K562 (cell line): Measurements from ENCODE around the gene ZNF622. TPM values are rescaled to one million over a fixed set of nuclear protein-coding genes. Genes with fewer than 3 reads are reported as not detected.

Experiments used
- ATF1 ChIP-seq, 2 experiments: fragments of 450-650 bp in 1 of 2; IDR thresholded peaks; 2 replicates each; pipeline ENCODE4 v1.6.1; 2016; ENCODE audit warnings: missing compliant biosample characterization in 1 of 2, missing genetic modification characterization in 1 of 2
- CSDE1 ChIP-seq, 2 experiments: fragments of 450-650 bp; IDR thresholded peaks; 2 replicates each; pipeline ENCODE4 v1.6.1; 2016; ENCODE audit warnings: mild to moderate bottlenecking in 1 of 2
- CTBP1 ChIP-seq: fragments of 450-650 bp; IDR thresholded peaks from 2 replicates; pipeline ENCODE4 v1.6.1; 2016; ENCODE audit warnings: borderline replicate concordance
- EHMT2 ChIP-seq: fragments of 450-650 bp; IDR thresholded peaks from 2 replicates; pipeline ENCODE4 v1.6.1; 2018; ENCODE audit warnings: antibody characterized with exemption
- HOXB6 ChIP-seq: fragments of 250-450 bp; sonication (Bioruptor Pico); IDR thresholded peaks from 2 replicates; pipeline ENCODE4 v1.5.1; 2022; ENCODE audit warnings: mild to moderate bottlenecking, borderline replicate concordance
- KAT2B ChIP-seq: IDR thresholded peaks from one replicate; pipeline ENCODE4 v1.6.1; 2012; ENCODE audit warnings: low read depth, mild to moderate bottlenecking, control low read depth, inconsistent platforms, low read length, moderate library complexity
- MAFK ChIP-seq: IDR thresholded peaks from 2 replicates; pipeline ENCODE4 v1.6.1; 2011; ENCODE audit warnings: low read length, improper control_type of control experiment
- MCM3 ChIP-seq: fragments of 450-650 bp; IDR thresholded peaks from 2 replicates; pipeline ENCODE4 v1.6.1; 2016
- NCOA2 ChIP-seq, 2 experiments: fragments of 450-650 bp; IDR thresholded peaks; 2 replicates each; pipeline ENCODE4 v1.6.1; 2018; ENCODE audit warnings: mild to moderate bottlenecking in 2 of 2, moderate library complexity in 1 of 2; ENCODE audit not compliant: partially characterized antibody in 2 of 2
- NFATC3 ChIP-seq: fragments of 450-650 bp; IDR thresholded peaks from 2 replicates; pipeline ENCODE4 v1.6.1; 2017; ENCODE audit warnings: mild to moderate bottlenecking
- RCOR1 ChIP-seq, 2 experiments: IDR thresholded peaks; 2 replicates each; pipeline ENCODE4 v1.6.1; 2012; ENCODE audit warnings: low read depth in 2 of 2, low read length in 2 of 2, borderline replicate concordance in 1 of 2, improper control_type of control experiment in 1 of 2
- SMARCC2 ChIP-seq: fragments of 450-650 bp; IDR thresholded peaks from 2 replicates; pipeline ENCODE4 v1.6.1; 2017; ENCODE audit warnings: antibody characterized with exemption, moderate library complexity, mild to moderate bottlenecking, low read depth
- TCF7 ChIP-seq: sonication (generic); IDR thresholded peaks from 2 replicates; pipeline ENCODE4 v1.6.1; 2016; ENCODE audit warnings: antibody characterized with exemption, borderline replicate concordance
- ZKSCAN3 ChIP-seq: fragments of 250-450 bp; sonication (Bioruptor Pico); IDR thresholded peaks from 2 replicates; pipeline ENCODE4 v1.4.0; 2020
- ZNF780A ChIP-seq: fragments of 250-450 bp; sonication (Bioruptor Pico); IDR thresholded peaks from 2 replicates; pipeline ENCODE4 v1.5.0; 2021; ENCODE audit warnings: mild to moderate bottlenecking
- polyA plus RNA-seq, 8 experiments: library from polyadenylated mRNA; depleted of rRNA in 4 of 8; stranded (reverse) in 5 of 8; unstranded in 3 of 8; fragments of >200 nt; fragmentation: Nextera tagmentation in 2 of 8; fragmentation: Illumina TruSeq in 1 of 8; extraction: Ambion mirVana in 2 of 8; extraction: Trizol in 1 of 8; gene quantifications; 2 replicates each; pipeline versions ENCODE4 v1.2.1 to v1.2.3, GENCODE V29; 2011 to 2014; ENCODE audit warnings: inconsistent platforms in 1 of 8, missing spikeins in 1 of 8
- total RNA-seq, 7 experiments: library from RNA; depleted of rRNA in 6 of 7; stranded (reverse); fragments of >200 nt in 6 of 7; fragmentation: Illumina TruSeq in 2 of 7; extraction: Trizol in 2 of 7; gene quantifications; 2 replicates each; pipeline versions ENCODE4 v1.2.1 to v1.2.3, GENCODE V29; 2011 to 2021; ENCODE audit warnings: low replicate concordance in 1 of 7
- TF ChIP-seq, protein P1 (sequence below): IDR thresholded peaks from 3 replicates; pipeline ENCODE4 v1.6.1; 2011; ENCODE audit warnings: borderline replicate concordance, mild to moderate bottlenecking; ENCODE audit not compliant: insufficient read length, insufficient read depth
- TF ChIP-seq, protein P2 (sequence below): fragments of 200-800 bp; sonication (Bioruptor generic); IDR thresholded peaks from 2 replicates; pipeline ENCODE4 v1.6.1; 2017; ENCODE audit warnings: missing genetic modification characterization, missing compliant biosample characterization
- TF ChIP-seq, protein P3 (sequence below): fragments of 250-450 bp; sonication (Bioruptor Pico); IDR thresholded peaks from 2 replicates; pipeline ENCODE4 v1.8.0; 2021; ENCODE audit warnings: borderline replicate concordance, mild to moderate bottlenecking, moderate library complexity; ENCODE audit not compliant: poor library complexity, severe bottlenecking
- TF ChIP-seq, protein P4 (sequence below), 2 experiments: IDR thresholded peaks; 2 replicates each; pipeline ENCODE4 v1.6.1; 2011; ENCODE audit warnings: borderline replicate concordance in 1 of 2, control low read depth in 1 of 2, low read depth in 1 of 2, low read length in 1 of 2, mild to moderate bottlenecking in 1 of 2, mixed read lengths in 1 of 2, moderate library complexity in 1 of 2; ENCODE audit not compliant: insufficient read depth in 1 of 2, insufficient read length in 1 of 2, poor library complexity in 1 of 2, severe bottlenecking in 1 of 2; ENCODE audit errors: extremely low read depth in 1 of 2
- TF ChIP-seq, protein P5 (sequence below): sonication (generic); formaldehyde crosslinking; IDR thresholded peaks from 2 replicates; pipeline ENCODE4 v1.8.0; 2022; ENCODE audit warnings: mild to moderate bottlenecking, missing genetic modification reagents

Gene ZNF622
- total and polyA plus RNA-seq, 9 of the 15 experiments (the other 6 are each of a cell fraction or from before 2014, with no cell fraction given): 9.6 to 51.5 (median 32.3) TPM

DNA sequence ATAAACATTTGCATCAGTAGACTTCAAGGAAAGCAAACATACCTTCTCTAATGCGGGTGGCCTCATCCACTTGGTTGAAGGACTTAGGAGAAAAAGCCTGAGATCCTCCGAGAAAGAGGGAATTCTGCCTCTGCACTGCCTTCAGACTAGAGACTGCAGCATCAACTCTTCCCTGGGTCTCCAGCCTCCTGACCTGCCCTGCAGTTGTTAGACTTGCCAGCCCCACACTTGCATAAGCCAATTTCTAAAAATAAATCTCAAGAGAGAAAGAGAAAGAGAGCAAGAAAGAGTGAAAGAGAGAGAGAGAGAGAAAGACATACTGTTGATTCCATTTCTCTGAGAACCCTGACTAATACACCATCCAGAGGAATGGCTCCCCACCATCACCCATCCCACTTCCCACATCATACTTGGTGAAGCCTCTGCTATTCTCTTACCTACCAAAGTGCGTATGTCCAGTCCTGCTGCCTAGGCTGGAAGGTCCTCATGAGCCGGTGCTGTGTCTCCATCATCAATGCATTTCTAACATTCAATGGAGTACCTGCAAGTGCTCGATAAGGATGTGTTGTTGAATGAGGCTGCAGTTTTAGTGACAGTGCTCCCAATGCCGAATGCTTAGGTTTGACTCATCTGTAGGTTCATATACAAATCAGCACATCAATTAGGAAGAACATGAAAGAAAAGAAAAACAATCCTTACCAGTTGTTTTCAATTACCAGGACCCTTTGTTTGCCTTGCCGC, 35.1 kb downstream of the ZNF622 start (continued):
- TF ChIP-seq ATF1 (CRISPR knock-in tag; IDR thresholded peaks at IDR 0.05) (no peak), ATF1 (tag; IDR thresholded peaks at IDR 0.05) (no peak), ZNF780A (CRISPR knock-in tag) (no peak), EHMT2 (0 out of 2 replicates have a peak, but pooled peaks have one; percentile 16), HOXB6 (CRISPR knock-in tag) (no peak), CTBP1 (no peak), RCOR1 (IDR thresholded peaks at IDR 0.05; ENCODE audit: borderline replicate concordance in 1 of 2, low read depth in 2 of 2, low read length in 2 of 2) (0 out of 4 replicates have a peak, but pooled peaks of 1 of the 2 experiments have one; percentile 26), MAFK (0 out of 2 replicates have a peak, but pooled peaks have one; percentile 17), ZKSCAN3 (CRISPR knock-in tag) (no peak), KAT2B (no peak), NCOA2 (IDR thresholded peaks at IDR 0.05; ENCODE audit: partially characterized antibody in 2 of 2) (no peak), NFATC3 (no peak), SMARCC2 (no peak), MCM3 (no peak), TCF7 (no peak), CSDE1 (IDR thresholded peaks at IDR 0.05) (no peak)
- TF ChIP-seq, protein P1, sequence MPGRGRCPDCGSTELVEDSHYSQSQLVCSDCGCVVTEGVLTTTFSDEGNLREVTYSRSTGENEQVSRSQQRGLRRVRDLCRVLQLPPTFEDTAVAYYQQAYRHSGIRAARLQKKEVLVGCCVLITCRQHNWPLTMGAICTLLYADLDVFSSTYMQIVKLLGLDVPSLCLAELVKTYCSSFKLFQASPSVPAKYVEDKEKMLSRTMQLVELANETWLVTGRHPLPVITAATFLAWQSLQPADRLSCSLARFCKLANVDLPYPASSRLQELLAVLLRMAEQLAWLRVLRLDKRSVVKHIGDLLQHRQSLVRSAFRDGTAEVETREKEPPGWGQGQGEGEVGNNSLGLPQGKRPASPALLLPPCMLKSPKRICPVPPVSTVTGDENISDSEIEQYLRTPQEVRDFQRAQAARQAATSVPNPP: no peak
- TF ChIP-seq, protein P2, sequence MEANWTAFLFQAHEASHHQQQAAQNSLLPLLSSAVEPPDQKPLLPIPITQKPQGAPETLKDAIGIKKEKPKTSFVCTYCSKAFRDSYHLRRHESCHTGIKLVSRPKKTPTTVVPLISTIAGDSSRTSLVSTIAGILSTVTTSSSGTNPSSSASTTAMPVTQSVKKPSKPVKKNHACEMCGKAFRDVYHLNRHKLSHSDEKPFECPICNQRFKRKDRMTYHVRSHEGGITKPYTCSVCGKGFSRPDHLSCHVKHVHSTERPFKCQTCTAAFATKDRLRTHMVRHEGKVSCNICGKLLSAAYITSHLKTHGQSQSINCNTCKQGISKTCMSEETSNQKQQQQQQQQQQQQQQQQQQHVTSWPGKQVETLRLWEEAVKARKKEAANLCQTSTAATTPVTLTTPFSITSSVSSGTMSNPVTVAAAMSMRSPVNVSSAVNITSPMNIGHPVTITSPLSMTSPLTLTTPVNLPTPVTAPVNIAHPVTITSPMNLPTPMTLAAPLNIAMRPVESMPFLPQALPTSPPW: no peak
- TF ChIP-seq, protein P3, sequence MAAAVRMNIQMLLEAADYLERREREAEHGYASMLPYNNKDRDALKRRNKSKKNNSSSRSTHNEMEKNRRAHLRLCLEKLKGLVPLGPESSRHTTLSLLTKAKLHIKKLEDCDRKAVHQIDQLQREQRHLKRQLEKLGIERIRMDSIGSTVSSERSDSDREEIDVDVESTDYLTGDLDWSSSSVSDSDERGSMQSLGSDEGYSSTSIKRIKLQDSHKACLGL: no peak
- TF ChIP-seq, protein P4, sequence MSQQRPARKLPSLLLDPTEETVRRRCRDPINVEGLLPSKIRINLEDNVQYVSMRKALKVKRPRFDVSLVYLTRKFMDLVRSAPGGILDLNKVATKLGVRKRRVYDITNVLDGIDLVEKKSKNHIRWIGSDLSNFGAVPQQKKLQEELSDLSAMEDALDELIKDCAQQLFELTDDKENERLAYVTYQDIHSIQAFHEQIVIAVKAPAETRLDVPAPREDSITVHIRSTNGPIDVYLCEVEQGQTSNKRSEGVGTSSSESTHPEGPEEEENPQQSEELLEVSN (IDR thresholded peaks at IDR 0.05; ENCODE audit: borderline replicate concordance in 1 of 2, extremely low read depth in 1 of 2, insufficient read depth in 1 of 2, insufficient read length in 1 of 2, low read depth in 1 of 2, low read length in 1 of 2, poor library complexity in 1 of 2, severe bottlenecking in 1 of 2): no peak
- TF ChIP-seq, protein P5, sequence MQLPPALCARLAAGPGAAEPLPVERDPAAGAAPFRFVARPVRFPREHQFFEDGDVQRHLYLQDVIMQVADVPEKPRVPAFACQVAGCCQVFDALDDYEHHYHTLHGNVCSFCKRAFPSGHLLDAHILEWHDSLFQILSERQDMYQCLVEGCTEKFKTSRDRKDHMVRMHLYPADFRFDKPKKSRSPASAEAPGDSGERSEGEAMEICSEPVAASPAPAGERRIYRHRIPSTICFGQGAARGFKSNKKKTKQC (CRISPR knock-in tag): no peak
